ENCODE measurements around the gene CHMP4B.

DNA sequence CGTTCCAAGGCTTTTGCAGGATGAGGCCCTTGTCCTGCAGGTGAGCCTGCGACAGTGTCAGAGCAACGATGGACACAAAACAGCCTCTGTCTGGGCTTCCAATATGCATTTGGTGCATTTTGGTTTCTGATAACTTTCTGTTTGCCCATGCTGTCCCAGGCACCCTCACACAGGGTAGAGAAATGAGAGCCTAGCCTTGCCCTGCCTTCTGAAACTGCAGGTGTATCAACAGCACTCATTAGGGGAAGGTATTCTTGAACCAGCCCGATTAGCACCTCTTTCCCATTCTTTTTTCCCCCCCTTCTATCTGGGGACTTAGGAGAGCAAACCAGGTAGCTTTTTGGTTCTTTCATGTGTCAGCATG lies 30.3 kb downstream of the CHMP4B start:
- TF ChIP-seq POLR2A (IDR thresholded peaks at IDR 0.05), result no peak
- TF ChIP-seq, protein P1, sequence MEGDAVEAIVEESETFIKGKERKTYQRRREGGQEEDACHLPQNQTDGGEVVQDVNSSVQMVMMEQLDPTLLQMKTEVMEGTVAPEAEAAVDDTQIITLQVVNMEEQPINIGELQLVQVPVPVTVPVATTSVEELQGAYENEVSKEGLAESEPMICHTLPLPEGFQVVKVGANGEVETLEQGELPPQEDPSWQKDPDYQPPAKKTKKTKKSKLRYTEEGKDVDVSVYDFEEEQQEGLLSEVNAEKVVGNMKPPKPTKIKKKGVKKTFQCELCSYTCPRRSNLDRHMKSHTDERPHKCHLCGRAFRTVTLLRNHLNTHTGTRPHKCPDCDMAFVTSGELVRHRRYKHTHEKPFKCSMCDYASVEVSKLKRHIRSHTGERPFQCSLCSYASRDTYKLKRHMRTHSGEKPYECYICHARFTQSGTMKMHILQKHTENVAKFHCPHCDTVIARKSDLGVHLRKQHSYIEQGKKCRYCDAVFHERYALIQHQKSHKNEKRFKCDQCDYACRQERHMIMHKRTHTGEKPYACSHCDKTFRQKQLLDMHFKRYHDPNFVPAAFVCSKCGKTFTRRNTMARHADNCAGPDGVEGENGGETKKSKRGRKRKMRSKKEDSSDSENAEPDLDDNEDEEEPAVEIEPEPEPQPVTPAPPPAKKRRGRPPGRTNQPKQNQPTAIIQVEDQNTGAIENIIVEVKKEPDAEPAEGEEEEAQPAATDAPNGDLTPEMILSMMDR (IDR thresholded peaks at IDR 0.05), result no peak
- TF ChIP-seq POLR2AphosphoS5 (IDR thresholded peaks at IDR 0.05), result no peak
- no peak for TF ChIP-seq EP300 (IDR thresholded peaks at IDR 0.05)
